Colonic mucosa (tissue), 4 donors: ENCODE measurements around the gene BANF2. TPM values are rescaled to one million over a fixed set of nuclear protein-coding genes. Genes with fewer than 3 reads are reported as not detected.

Source experiments
- DNase-seq: peaks from one replicate; pipeline ENCODE4 v3.0.0-alpha.2; 2020
- H3K27ac ChIP-seq: fragments of 200-600 bp; one replicate; pipeline ENCODE4 v1.8.0; 2021
- H3K27me3 ChIP-seq: fragments of 200-600 bp; one replicate; pipeline ENCODE4 v1.8.0; 2021
- H3K36me3 ChIP-seq: fragments of 200-600 bp; one replicate; pipeline ENCODE4 v1.8.0; 2021
- H3K4me1 ChIP-seq: fragments of 200-600 bp; one replicate; pipeline ENCODE4 v1.8.0; 2021; ENCODE audit warnings: mild to moderate bottlenecking
- H3K4me3 ChIP-seq: fragments of 200-600 bp; one replicate; pipeline ENCODE4 v1.8.0; 2021
- H3K9ac ChIP-seq, 2 donors: one replicate each; pipeline ENCODE4 v1.7.0; 2013; ENCODE audit warnings: control low read depth in 2 of 2, low read depth in 2 of 2, low read length in 2 of 2
- H3K9me3 ChIP-seq: fragments of 200-600 bp; one replicate; pipeline ENCODE4 v1.8.0; 2021
- CTCF ChIP-seq: fragments of 200-600 bp; IDR thresholded peaks from one replicate; pipeline ENCODE4 v1.8.0; 2022; ENCODE audit warnings: antibody characterized with exemption, mild to moderate bottlenecking
- intact Hi-C: fragments of 100-400 bp; cut with DNase I; formaldehyde crosslinking; loops from one replicate; pipeline ENCODE4 v1.14.1; 2022
- total RNA-seq, 2 donors: library from RNA; stranded (reverse); fragmentation: NEBNext Ultra II Directional in 1 of 2; extraction: Animal tissue kit (Norgen Biotek cat#: 25700) in 1 of 2; gene quantifications; one replicate each; pipeline ENCODE4 v1.2.1, GENCODE V29; 2021
- donor health status: healthy.
- donor health status: DM: no; HTN: no; CAD: no.
- donor health status: DM: no; HTN: no; CAD: no.

The BANF2 gene
- total RNA-seq, 2 donors from 2014 or later = not detected

- Histone ChIP-seq H3K27ac (no peak overlapping the region), H3K9me3 (no peaks in the 10 kb centered on the region), H3K36me3 (no peaks in the 10 kb centered on the region), H3K4me1 (no peaks in the 10 kb centered on the region), H3K4me3 (no peak overlapping the region), H3K9ac (no peak overlapping the region), H3K27me3 (no peaks in the 10 kb centered on the region)
- no peak for TF ChIP-seq CTCF
- intact Hi-C loops = no loop called here
- DNase-seq = no peak
Measured at GRCh38 chr20:17758010-17758409, 58.2 kb downstream of the BANF2 start.

GRCh38 chr20:17758512-17758911, 58.7 kb downstream of the BANF2 start:
- no peak for DNase-seq

DNA sequence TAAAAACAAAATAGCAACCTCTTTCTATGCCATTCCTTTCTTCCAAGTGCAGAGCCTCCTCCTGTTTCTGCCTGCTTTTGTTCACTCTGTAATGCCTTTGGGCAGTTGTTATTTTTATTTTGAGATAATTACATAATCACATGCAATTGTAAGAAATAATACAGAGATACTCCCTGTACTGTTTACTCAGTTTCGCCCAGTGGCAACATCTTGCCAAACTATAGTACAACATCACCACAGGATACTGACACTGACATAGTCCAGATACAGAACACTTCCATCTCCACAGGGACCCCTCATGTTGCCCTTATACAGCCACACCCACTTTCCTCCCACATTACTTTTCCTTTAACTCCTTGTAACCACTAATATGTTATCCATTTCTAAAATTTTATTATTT, 59.7 kb downstream of the BANF2 start:
- Histone ChIP-seq H3K36me3 (no peaks in the 10 kb centered on the region), H3K4me1 (no peaks in the 10 kb centered on the region), H3K27ac (no peak overlapping the region), H3K27me3 (no peaks in the 10 kb centered on the region), H3K9ac (no peak overlapping the region), H3K4me3 (no peak overlapping the region), H3K9me3 (no peaks in the 10 kb centered on the region)
- no peak for DNase-seq
- TF ChIP-seq CTCF = no peak
- intact Hi-C loops = no loop called here

More at GRCh38 chr20:17758512-17758911, 58.7 kb downstream of the BANF2 start:
- H3K9ac ChIP-seq = no peak overlapping the region
- intact Hi-C loops = no loop called here
- no peaks in the 10 kb centered on the region for H3K9me3 ChIP-seq
- H3K4me3 ChIP-seq = no peak overlapping the region
- TF ChIP-seq CTCF = no peak
- H3K4me1 ChIP-seq = no peaks in the 10 kb centered on the region
- H3K27me3 ChIP-seq = no peaks in the 10 kb centered on the region
- H3K27ac ChIP-seq = no peak overlapping the region
- no peaks in the 10 kb centered on the region for H3K36me3 ChIP-seq

GRCh38 chr20:17761604-17762003, 61.8 kb downstream of the BANF2 start:
- Histone ChIP-seq H3K9ac (no peak overlapping the region), H3K4me1 (no peaks in the 10 kb centered on the region), H3K36me3 (no peaks in the 10 kb centered on the region), H3K27me3 (no peaks in the 10 kb centered on the region), H3K9me3 (no peaks in the 10 kb centered on the region), H3K27ac (no peak overlapping the region), H3K4me3 (no peak overlapping the region)
- TF ChIP-seq CTCF = no peak
- DNase-seq = no peak
- intact Hi-C loops = no loop called here

GRCh38 chr20:17762243-17762872, 62.6 kb downstream of the BANF2 start:
- no peak overlapping the region for H3K9ac ChIP-seq
- TF ChIP-seq CTCF = no peak
- H3K27ac ChIP-seq = no peak overlapping the region
- no peaks in the 10 kb centered on the region for H3K9me3 ChIP-seq
- no peak overlapping the region for H3K4me3 ChIP-seq
- no peaks in the 10 kb centered on the region for H3K4me1 ChIP-seq
- DNase-seq = no peak
- intact Hi-C loops = no loop called here
- H3K36me3 ChIP-seq = no peaks in the 10 kb centered on the region
- no peaks in the 10 kb centered on the region for H3K27me3 ChIP-seq
